Activated T-cell treated with anti-CD3 and anti-CD28 coated beads, Interleukin-2, amount 50 U/mL, for 4 hours (primary cell): ENCODE measurements around the gene ACOX2. TPM values are rescaled to one million over a fixed set of nuclear protein-coding genes. Genes with fewer than 3 reads are reported as not detected.

ENCODE experiments used
- ATAC-seq, 2 donors: fragments of 200-7000 bp; cut with Tn5 transposase; one replicate each; pipeline ENCODE4 v1.10.0; 2021
- DNase-seq: peaks from one replicate; pipeline ENCODE4 v3.0.0-alpha.2; 2020
- H3K27me3 Mint-ChIP-seq: one replicate; pipeline ENCODE4 v1.8.0; 2021; ENCODE audit warnings: low read depth, mixed read lengths
- H3K36me3 Mint-ChIP-seq: one replicate; pipeline ENCODE4 v1.8.0; 2022; ENCODE audit warnings: mixed read lengths; ENCODE audit not compliant: insufficient read depth
- H3K4me1 Mint-ChIP-seq: one replicate; pipeline ENCODE4 v1.8.0; 2021; ENCODE audit warnings: low read depth, mixed read lengths
- H3K4me3 Mint-ChIP-seq: one replicate; pipeline ENCODE4 v1.8.0; 2021; ENCODE audit warnings: mild to moderate bottlenecking, moderate library complexity, mixed read lengths
- H3K9me3 Mint-ChIP-seq: one replicate; pipeline ENCODE4 v1.8.0; 2021; ENCODE audit warnings: mixed read lengths
- total RNA-seq, 3 donors: library from RNA; stranded (reverse); gene quantifications; one replicate each; pipeline ENCODE4 v1.2.1, GENCODE V29; 2021

The ACOX2 gene
- total RNA-seq, 3 donors from 2014 or later, result not detected

DNA sequence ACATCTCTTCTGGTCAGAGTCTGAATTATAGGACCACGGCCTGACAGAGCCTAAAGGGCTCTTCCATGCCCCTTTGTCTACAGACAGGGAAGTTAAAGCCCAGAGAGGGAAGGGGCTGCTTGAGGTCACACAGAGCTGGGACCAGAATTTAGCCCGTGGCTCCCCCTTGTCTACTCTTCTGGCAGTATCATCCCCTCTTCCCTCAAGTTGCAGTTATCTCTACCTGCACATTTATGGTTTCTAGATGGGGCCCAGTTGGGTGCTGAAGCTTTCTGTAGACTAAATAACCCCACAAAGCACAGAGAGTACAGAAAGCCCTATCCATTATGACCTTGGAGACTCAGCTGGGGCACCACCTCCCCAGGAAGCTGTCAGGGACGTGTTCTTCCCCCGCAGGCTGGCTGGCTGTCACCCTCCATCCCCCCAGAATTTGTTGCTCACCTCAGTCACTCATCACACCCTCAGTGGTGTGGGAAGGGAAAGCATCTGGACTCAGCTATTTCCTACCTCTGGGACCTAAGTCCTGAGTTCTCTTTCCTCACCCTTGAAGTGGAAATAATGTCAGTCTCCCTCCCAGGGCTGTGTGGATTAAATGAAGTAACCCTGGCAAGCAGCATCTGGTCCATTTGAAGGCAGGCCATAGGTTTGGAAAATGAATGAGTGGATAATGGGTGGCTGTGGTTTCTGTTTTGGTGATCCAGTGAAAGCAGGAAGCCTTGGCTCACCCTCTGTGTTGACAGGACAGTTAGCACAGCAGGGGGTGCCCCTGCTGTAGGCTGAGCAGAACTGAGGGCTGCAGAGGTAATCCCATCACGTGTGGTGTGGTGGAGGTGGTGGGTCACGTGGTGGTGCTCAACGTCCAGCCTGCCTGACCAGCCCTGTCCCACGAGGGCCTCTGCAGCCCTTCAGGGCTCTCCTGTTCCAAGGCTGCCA lies 16.3 kb downstream of the ACOX2 start:
- DNase-seq, result no peak
- Mint-ChIP-seq H3K4me1 (no peaks in the 10 kb centered on the region), H3K9me3 (no peaks in the 10 kb centered on the region), H3K36me3 (no peaks in the 10 kb centered on the region), H3K4me3 (no peak overlapping the region), H3K27me3 (no peaks in the 10 kb centered on the region)
- no peak for ATAC-seq

DNA sequence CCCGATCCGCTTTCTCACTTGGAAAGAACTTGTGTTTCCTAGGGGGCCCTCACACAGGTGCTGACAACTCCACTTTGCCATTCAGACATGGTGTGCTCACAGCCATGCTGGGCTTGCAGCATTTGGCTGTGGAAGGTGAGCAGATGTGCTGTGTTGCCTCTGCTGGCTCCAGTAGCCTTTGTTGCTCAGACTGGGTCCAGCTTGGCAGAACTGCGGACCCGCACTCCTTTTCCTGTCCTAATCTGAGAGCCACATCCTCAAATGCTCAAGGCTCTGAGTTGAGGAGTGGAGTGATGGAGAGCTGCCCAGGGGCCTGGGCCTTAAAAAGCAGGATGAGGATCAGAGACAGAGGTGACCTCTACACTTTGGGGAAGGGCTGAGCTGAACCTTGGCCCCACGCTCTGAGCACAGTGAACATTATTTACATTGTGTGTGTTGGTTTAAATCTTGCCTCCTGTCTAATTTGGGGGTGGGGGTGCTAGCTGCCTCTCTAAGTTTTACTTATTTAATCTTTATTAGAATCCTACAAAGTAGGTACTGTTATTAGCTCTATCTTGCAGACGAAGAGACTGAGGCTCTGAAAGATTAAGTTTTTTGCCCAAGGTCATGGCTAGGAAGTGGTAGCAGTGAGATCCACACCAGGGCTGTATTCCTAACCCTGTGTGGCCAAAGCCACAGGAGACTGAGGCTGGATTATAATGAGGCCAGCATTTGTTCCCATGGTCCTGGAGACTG lies 17.2 kb downstream of the ACOX2 start:
- no peak for ATAC-seq
- H3K4me1 Mint-ChIP-seq, result no peaks in the 10 kb centered on the region

DNA sequence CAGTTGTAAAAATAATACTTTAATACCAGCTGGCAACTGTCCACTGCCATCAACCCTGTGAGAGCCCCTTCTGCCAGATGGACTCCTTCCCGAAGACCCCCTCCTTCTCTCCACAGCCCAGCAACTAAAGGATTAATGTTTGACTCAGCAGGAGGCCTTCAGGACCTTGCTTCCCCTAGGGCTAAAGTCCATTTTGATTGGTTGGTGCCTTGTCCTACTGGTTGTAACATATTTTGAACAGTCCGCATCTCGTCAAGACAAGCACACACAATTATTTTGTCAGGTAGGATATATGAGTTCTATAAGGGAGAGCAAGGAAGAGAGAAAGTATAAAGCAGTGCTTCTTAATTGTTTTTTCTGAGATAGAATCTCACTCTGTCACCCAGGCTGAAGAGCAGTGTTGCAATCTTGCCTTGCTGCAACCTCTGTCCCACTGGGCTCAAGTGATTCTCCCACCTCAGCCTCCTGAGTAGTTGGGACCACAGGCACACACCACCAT lies 18.6 kb downstream of the ACOX2 start:
- Mint-ChIP-seq H3K4me1 (no peaks in the 10 kb centered on the region), H3K4me3 (no peak overlapping the region), H3K9me3 (no peaks in the 10 kb centered on the region), H3K27me3 (no peaks in the 10 kb centered on the region), H3K36me3 (no peaks in the 10 kb centered on the region)
- ATAC-seq (no peak), DNase-seq (no peak)

More for the DNA sequence above, 17.2 kb downstream of the ACOX2 start:
- H3K9me3 Mint-ChIP-seq, result no peaks in the 10 kb centered on the region
- DNase-seq, result no peak
- H3K4me3 Mint-ChIP-seq, result no peak overlapping the region
- H3K27me3 Mint-ChIP-seq, result no peaks in the 10 kb centered on the region
- H3K36me3 Mint-ChIP-seq, result no peaks in the 10 kb centered on the region

DNA sequence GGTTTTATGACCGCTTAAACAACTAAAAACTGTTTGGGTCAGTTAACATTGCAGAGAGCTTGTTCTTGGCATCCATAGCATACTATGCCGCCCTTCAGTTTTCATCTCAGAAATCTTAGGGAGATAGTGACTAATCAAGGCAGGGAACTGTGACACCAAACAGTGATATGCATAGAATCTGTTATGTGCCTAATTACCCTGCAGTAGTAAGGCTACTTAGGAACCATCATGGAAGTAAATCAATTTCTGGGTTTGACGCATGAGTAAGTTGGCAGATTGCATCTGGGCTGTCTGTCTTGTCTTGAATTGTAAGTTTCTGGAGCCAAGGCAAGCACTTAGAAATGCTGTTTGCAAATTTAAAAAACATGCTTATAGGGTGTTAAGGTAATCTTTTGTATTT lies 22.6 kb downstream of the ACOX2 start:
- no peak overlapping the region for H3K4me3 Mint-ChIP-seq
- no peaks in the 10 kb centered on the region for H3K9me3 Mint-ChIP-seq
- no peaks in the 10 kb centered on the region for H3K4me1 Mint-ChIP-seq
- H3K27me3 Mint-ChIP-seq, result no peaks in the 10 kb centered on the region
- ATAC-seq (no peak), DNase-seq (no peak)
- no peaks in the 10 kb centered on the region for H3K36me3 Mint-ChIP-seq

DNA sequence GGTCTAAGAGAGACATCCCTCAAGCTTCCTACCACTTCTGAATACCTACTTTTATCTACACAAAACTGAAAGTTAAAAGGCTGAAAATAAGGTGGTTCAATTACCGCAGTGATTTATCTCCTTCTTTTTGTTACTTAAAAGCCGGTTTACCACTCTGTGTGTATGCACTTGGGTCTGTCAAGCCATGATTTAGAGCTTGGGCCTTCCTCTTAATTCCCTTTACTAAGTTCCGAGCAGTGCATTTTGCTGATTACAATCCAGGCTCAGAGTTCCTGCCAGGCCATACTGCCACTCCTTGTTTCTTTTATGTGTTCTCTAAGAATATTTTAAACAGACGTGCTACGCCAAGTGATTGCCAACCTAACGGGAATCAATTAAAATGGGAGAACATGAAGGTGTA lies 28.6 kb downstream of the ACOX2 start:
- DNase-seq (no peak), ATAC-seq (no peak)
- Mint-ChIP-seq H3K4me1 (no peaks in the 10 kb centered on the region), H3K36me3 (no peaks in the 10 kb centered on the region), H3K27me3 (no peaks in the 10 kb centered on the region), H3K4me3 (no peak overlapping the region), H3K9me3 (no peaks in the 10 kb centered on the region)

DNA sequence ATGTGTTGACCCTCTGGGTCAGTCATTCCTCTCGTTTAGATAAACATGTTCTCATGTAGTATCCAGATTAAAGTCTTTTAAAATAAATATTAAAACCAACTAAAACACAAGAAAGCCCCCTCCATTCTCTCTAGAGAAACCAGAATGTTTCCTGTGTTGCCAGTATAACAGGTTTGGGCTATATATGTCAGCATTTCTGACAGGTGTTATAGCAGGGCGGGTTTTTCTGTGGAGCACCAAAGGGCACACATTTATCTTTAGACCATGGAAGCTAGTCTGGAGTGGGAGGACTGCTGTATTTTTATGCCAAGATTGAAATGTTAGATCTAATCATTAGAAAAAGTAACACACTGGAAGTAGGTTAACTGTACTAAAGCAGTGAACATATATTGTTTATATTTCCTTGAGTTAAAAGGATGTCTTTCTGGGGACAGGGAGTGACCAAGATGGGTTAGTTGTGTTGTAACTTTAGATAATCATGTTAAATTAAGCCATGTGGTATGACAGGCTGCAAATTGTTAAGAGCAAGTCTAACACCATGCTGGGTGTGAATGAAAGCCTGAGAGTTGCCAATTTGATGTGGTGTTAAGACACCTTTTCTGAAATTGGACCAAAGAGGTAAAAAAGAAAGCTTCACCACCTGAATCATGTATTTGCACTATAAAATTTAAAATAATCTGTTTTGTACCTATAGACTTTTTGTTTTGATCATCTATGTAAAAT lies 29.5 kb downstream of the ACOX2 start:
- no peak for ATAC-seq
- Mint-ChIP-seq H3K9me3 (no peaks in the 10 kb centered on the region), H3K4me1 (no peaks in the 10 kb centered on the region), H3K27me3 (no peaks in the 10 kb centered on the region), H3K36me3 (no peaks in the 10 kb centered on the region), H3K4me3 (no peak overlapping the region)
- no peak for DNase-seq

DNA sequence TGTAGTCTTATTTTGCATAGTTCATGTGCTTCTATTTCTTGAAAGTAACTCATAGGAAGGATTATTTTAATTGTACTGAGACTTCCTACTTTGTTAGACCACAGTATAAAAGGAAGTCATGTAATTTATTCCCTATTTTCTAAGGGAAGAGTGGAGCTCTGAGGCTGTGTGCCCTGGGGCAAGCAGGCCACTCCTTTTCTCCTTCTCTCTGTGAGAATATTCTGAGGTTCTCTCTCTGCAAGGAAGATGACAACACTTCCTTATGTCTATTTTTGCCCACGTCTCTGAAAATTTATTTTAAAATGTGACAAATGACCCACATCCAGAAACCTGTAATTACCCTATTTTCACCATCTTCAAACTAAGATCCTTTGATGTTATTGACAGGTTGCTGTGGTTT lies 34.1 kb downstream of the ACOX2 start:
- Mint-ChIP-seq H3K27me3 (no peaks in the 10 kb centered on the region), H3K9me3 (no peaks in the 10 kb centered on the region), H3K4me1 (peaks cover 4% of the 10 kb centered on the region), H3K36me3 (peaks cover 17% of the 10 kb centered on the region), H3K4me3 (no peak overlapping the region)
- DNase-seq (no peak), ATAC-seq (no peak)

DNA sequence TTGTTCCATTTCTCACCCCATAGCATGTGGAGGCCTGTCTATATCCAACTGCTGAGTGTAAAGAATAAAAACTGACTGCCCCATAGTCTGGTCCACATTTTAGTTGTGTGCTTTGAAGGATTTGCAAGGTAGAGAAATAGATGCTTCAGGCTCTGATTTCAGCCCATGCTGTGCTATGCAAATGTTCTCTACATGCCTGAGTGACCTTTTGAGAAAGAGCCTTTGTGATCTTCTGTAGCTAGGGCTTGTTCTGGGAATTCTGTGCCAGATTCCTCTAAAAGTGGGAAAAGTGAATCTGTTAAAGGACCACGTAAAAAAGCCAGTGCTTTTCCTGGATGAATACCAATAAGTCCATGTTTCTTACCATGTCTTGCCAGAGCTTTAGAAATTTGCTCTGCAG lies 39.9 kb downstream of the ACOX2 start:
- Mint-ChIP-seq H3K4me3 (no peak overlapping the region), H3K27me3 (no peaks in the 10 kb centered on the region), H3K4me1 (peaks cover 51% of the 10 kb centered on the region), H3K9me3 (no peaks in the 10 kb centered on the region), H3K36me3 (peaks cover 17% of the 10 kb centered on the region)
- DNase-seq, result no peak
- ATAC-seq, result no peak

DNA sequence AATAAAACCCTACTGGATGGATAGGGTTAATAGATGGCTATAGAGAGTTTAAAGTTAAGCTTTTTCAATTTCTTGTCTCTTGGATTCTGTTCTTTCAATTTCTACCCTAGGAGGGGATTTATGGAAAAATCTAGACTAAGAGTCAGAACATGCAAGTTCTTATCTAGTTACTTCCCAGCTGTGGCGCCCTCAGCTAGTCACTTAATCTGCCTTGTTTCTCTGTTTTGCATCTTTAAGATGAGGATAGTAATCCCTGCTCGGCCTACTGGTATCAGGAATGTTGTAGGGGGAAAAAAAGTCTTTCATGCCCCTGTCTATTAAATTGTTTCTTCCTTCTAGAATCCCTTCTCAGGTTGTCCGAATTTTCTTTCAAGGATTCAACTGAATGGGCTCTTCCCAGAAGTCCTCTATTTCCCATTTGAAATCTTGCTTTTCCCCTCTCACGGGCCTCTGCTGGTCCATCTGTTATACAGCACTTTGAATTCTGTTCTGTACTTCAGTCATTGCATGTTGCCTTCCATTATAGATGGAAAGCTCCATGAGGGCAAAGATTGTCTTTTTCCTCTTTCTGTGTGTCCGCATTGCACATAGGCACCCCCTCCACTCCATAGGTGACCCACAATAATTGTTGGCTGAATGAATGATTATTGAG lies 40.7 kb downstream of the ACOX2 start:
- peaks cover 15% of the 10 kb centered on the region for H3K36me3 Mint-ChIP-seq

DNA sequence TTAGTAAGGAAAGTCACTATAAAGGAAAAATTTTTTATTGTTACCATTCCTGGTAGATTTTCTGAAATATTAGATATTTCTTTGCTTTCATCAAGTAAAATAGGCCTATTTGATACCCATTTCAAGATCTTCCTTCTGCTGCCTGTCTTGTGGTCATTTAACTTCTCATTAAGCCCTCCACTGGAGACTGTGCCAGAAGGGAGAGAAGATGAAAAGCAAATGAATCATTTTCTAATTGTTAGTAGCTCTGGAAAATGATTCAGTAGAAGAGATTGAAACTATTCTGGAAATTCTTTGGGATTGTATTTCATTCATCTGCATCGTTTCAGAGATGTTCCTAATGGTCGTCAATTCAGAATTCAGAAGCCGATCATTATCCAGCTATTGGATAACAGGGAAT lies 41.9 kb downstream of the ACOX2 start:
- Mint-ChIP-seq H3K4me3 (no peak overlapping the region), H3K36me3 (peaks cover 7% of the 10 kb centered on the region), H3K27me3 (no peaks in the 10 kb centered on the region), H3K4me1 (peaks cover 58% of the 10 kb centered on the region), H3K9me3 (no peaks in the 10 kb centered on the region)
- no peak for DNase-seq
- ATAC-seq, result no peak

More for the DNA sequence above, 40.7 kb downstream of the ACOX2 start:
- Mint-ChIP-seq H3K9me3 (no peaks in the 10 kb centered on the region), H3K27me3 (no peaks in the 10 kb centered on the region), H3K4me1 (peaks cover 53% of the 10 kb centered on the region), H3K4me3 (no peak overlapping the region)
- DNase-seq (no peak), ATAC-seq (no peak)

DNA sequence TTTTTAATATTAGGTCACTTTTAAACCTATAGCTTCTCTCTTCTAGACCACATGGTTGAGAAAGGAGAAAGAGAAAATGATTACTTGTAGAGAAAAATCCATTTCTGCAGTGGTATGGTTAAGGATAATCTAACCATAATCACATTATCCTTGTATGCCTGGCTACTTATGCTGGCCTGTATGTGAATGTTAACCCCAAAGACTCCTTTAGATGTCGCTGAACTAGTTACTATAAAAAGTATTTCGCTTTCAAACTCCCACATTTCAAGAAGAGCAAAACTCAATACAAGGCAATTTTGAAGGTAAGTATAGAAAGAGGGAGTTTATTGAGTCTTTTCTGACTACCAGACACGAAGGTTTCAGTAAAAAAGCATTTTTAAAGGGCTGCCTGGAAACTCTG lies 42.9 kb downstream of the ACOX2 start:
- DNase-seq (no peak), ATAC-seq (no peak)
- Mint-ChIP-seq H3K27me3 (no peaks in the 10 kb centered on the region), H3K4me3 (peak overlapping the region; percentile 97), H3K4me1 (peaks cover 61% of the 10 kb centered on the region), H3K36me3 (peaks cover 2% of the 10 kb centered on the region), H3K9me3 (no peaks in the 10 kb centered on the region)

DNA sequence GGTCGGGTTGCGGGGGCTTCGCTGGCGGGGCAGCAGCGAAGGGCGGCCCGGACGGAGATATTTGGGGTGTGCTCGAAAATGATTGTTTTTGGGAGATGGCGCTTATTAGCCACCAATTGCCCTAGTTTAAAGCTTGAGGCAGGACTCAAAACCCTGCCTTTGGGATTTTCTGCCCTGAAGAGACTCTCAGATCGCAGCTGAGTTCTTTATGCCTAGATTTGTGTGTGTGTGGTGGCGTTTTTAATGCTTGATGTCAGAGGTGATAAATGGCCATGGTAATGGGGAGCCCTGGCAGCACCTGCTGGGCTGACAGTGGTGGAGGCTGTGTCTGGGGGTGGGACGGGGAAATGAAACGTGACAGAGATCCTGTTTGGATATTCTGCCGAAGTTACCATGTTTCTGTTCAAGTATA lies 44.5 kb downstream of the ACOX2 start:
- Mint-ChIP-seq H3K4me1 (peaks cover 56% of the 10 kb centered on the region), H3K9me3 (no peaks in the 10 kb centered on the region), H3K4me3 (peak overlapping the region; percentile 97), H3K27me3 (no peaks in the 10 kb centered on the region), H3K36me3 (no peaks in the 10 kb centered on the region)
- peak; percentile 20 to 23 for ATAC-seq
- peak; percentile 5 for DNase-seq

DNA sequence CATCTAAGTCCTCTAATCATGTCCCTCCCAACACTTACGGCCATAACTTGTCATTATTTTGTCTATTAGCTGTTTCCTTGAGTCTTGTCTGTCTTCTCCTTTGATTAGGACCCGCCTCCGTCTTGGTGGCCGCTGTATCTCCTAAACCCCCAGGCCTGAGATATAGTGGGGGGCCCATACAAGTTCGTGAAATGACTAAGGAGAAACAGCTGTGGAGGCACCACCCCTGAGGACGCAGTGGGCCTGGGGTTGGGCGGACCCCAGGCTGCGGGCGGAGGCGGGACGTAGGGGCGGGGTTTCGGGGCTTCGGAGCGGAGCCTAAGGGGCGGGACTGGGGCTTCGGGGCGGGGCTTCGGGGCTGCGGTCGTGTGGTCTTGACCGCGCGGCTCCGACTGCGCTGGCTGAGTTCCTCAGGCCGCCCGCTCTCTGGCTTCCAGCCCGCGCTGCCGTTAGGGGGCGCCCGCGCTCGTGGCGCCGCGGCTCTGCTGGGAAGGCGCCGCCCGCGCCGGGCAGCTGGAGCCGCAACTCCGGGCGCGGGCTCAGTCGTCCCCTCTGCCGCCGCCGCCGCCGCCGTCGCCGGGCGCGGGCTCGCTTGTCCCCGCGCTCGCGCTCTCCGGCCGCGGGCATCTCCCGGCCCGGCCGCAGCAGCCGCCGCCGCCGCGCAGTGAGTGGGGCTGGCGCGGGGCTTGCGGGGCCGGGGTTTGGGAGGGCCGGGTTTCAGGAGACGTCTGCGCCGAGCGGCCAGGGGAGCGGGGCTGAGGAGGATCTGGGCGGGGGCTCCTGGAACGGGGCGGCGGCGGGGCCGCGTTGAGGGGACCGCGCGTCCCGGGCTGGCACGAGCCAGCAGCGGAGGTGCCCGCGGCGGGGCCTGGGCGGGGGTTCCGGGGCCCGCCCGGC lies 45.2 kb downstream of the ACOX2 start, which contains the start of gene KCTD6:
Gene KCTD6 (plus strand): TSS at position 591 of the 897 bp plus-strand sequence. CDS start 6,660 bp downstream, outside the sequence.
- Mint-ChIP-seq H3K4me3 (peak within 1 kb of the TSS; percentile 97), H3K27me3 (no peaks in the 10 kb centered on the region), H3K9me3 (no peaks in the 10 kb centered on the region), H3K4me1 (peaks cover 53% of the 10 kb centered on the region), H3K36me3 (no peaks in the 10 kb centered on the region)
- DNase-seq, result peak; percentile 83
- peak; percentile 88 to 89 for ATAC-seq
